ENCODE measurements around the gene PROX2.

The PROX2 gene

GRCh38 chr14:74841230-74842207 is 34.4 kb downstream of the PROX2 start:
- no peak for TF ChIP-seq CTCF (IDR thresholded peaks at IDR 0.05)
- Histone ChIP-seq H3K27ac (no peak overlapping the region), H3K4me3 (no peak overlapping the region)
- no peak for DNase-seq (ENCODE audit: low spot score)

- no peak for TF ChIP-seq CTCF (IDR thresholded peaks at IDR 0.05)
- no peak for DNase-seq (ENCODE audit: low spot score)
- H3K27ac ChIP-seq = no peak overlapping the region
- H3K4me3 ChIP-seq = no peak overlapping the region
Measured at GRCh38 chr14:74840603-74841030, 35.3 kb downstream of the PROX2 start.

GRCh38 chr14:74838166-74838565 is 37.8 kb downstream of the PROX2 start:
- H3K4me3 ChIP-seq = no peak overlapping the region
- no peak for TF ChIP-seq CTCF (IDR thresholded peaks at IDR 0.05)
- H3K27ac ChIP-seq = no peak overlapping the region
- no peak for DNase-seq (ENCODE audit: low spot score)

GRCh38 chr14:74836251-74836960 is 39.5 kb downstream of the PROX2 start:
- TF ChIP-seq CTCF (IDR thresholded peaks at IDR 0.05) = no peak
- Histone ChIP-seq H3K27ac (no peak overlapping the region), H3K4me3 (no peak overlapping the region)
- DNase-seq (ENCODE audit: low spot score) = no peak

- no peak overlapping the region for H3K27ac ChIP-seq
Measured at GRCh38 chr14:74835645-74836250, 40.2 kb downstream of the PROX2 start.

More at GRCh38 chr14:74835645-74836250, 40.2 kb downstream of the PROX2 start:
- no peak for TF ChIP-seq CTCF (IDR thresholded peaks at IDR 0.05)
- H3K4me3 ChIP-seq = no peak overlapping the region
- no peak for DNase-seq (ENCODE audit: low spot score)
